GM12878 (cell line): ENCODE results near the gene MRPL28. TPM values are rescaled to one million over a fixed set of nuclear protein-coding genes. Genes with fewer than 3 reads are reported as not detected.

Experiments
- ATAC-seq: fragments of 200-7000 bp; cut with Tn5 transposase; 3 replicates; pipeline ENCODE4 v1.9.1; 2020; ENCODE audit warnings: mild to moderate bottlenecking, moderate library complexity
- BruUV-seq: library from RNA; stranded (reverse); fragments of 400-500 nt; replicated peaks from 2 replicates; lab custom pipeline; 2021; lab: Mats Ljungman, UMichigan
- CTCF ChIA-PET: fragments of 300-600 bp; sonication (Branson Sonifier 250); formaldehyde crosslinking; extraction: SDS; loops from one replicate; lab custom pipeline; 2021; ENCODE audit warnings: inconsistent platforms; lab: Yijun Ruan, JAX
- POLR2A ChIA-PET: fragments of 350-600 bp; formaldehyde crosslinking; extraction: SDS; loops from one replicate; lab custom pipeline; 2021; ENCODE audit warnings: inconsistent platforms; lab: Charles Lee
- RAD21 ChIA-PET: fragments of 300-600 bp; sonication (Branson Sonifier 250); formaldehyde crosslinking; loops from one replicate; lab custom pipeline; 2023; ENCODE audit warnings: antibody characterized with exemption; ENCODE audit not compliant: unreplicated experiment; lab: Charles Lee
- SMC1A ChIA-PET: fragments of 300-600 bp; sonication (Branson Sonifier 250); formaldehyde crosslinking; loops from one replicate; lab custom pipeline; 2023; ENCODE audit not compliant: unreplicated experiment, uncharacterized antibody; lab: Charles Lee
- DNase-seq: peaks from one replicate; pipeline ENCODE4 v3.0.0-alpha.2; 2011; ENCODE audit warnings: low read depth, low spot score
- FAIRE-seq: peaks from 3 replicates; lab custom pipeline; 2011; peaks lifted over from hg19 to GRCh38; lab: Jason Lieb, UNC
- H2AFZ ChIP-seq: 2 replicates; pipeline ENCODE4 v1.6.0; 2011; ENCODE audit warnings: low read depth, low read length, control low read depth; ENCODE audit not compliant: control insufficient read depth
- H3K27ac ChIP-seq: 2 replicates; pipeline ENCODE4 v1.5.1; 2011; ENCODE audit warnings: control low read depth; ENCODE audit not compliant: control insufficient read depth, insufficient read depth
- H3K27me3 ChIP-seq, 2 experiments: replicated peaks in 1 of 2; 2 replicates each; pipeline versions ENCODE4 v1.6.0 to v1.6.1; 2011; ENCODE audit warnings: low read length in 1 of 2; ENCODE audit not compliant: control insufficient read depth in 2 of 2, insufficient read depth in 2 of 2
- H3K36me3 ChIP-seq, 2 experiments: 2 replicates each; pipeline ENCODE4 v1.5.1; 2011; ENCODE audit warnings: low read length in 1 of 2; ENCODE audit not compliant: control insufficient read depth in 2 of 2, insufficient read depth in 2 of 2
- H3K4me1 ChIP-seq: 2 replicates; pipeline ENCODE4 v1.6.1; 2011; ENCODE audit warnings: mild to moderate bottlenecking, low read length, moderate library complexity, mixed read lengths; ENCODE audit not compliant: control insufficient read depth, insufficient read depth
- H3K4me2 ChIP-seq: 2 replicates; pipeline ENCODE4 v1.6.0; 2011; ENCODE audit warnings: control low read depth; ENCODE audit not compliant: control insufficient read depth, insufficient read depth
- H3K4me3 ChIP-seq: fragments of 200-600 bp; sonication (generic); 2 replicates; pipeline ENCODE4 v1.5.1; 2016
- H3K79me2 ChIP-seq: 2 replicates; pipeline ENCODE4 v1.6.0; 2011; ENCODE audit warnings: low read length; ENCODE audit not compliant: control insufficient read depth, insufficient read depth
- H3K9ac ChIP-seq: 2 replicates; pipeline ENCODE4 v1.8.0; 2011; ENCODE audit warnings: low read length, control low read depth, mixed read lengths; ENCODE audit not compliant: control insufficient read depth, insufficient read depth
- H3K9me3 ChIP-seq: replicated peaks from 3 replicates; pipeline ENCODE4 v1.5.1; 2011; ENCODE audit warnings: mild to moderate bottlenecking, low read length; ENCODE audit not compliant: control insufficient read depth, insufficient read depth
- H4K20me1 ChIP-seq: 2 replicates; pipeline ENCODE4 v1.6.0; 2011; ENCODE audit not compliant: control insufficient read depth, insufficient read depth
- BMI1 ChIP-seq: fragments of 450-650 bp; IDR thresholded peaks from 2 replicates; pipeline ENCODE4 v1.6.1; 2016; ENCODE audit warnings: mild to moderate bottlenecking, moderate library complexity, borderline replicate concordance
- CHD4 ChIP-seq: fragments of 200-600 bp; sonication (generic); IDR thresholded peaks from 2 replicates; pipeline ENCODE4 v1.6.1; 2016; ENCODE audit warnings: mild to moderate bottlenecking
- E2F8 ChIP-seq: fragments of 450-650 bp; IDR thresholded peaks from 2 replicates; pipeline ENCODE4 v1.6.1; 2018; ENCODE audit warnings: mild to moderate bottlenecking, low read depth, moderate library complexity; ENCODE audit not compliant: partially characterized antibody
- EGR1 ChIP-seq, 2 experiments: IDR thresholded peaks; 1 replicate in 1 of 2; 2 replicates in 1 of 2; pipeline ENCODE4 v1.6.1; 2011 to 2012; ENCODE audit warnings: low read depth in 2 of 2, low read length in 2 of 2, borderline replicate concordance in 1 of 2, mild to moderate bottlenecking in 1 of 2, moderate library complexity in 1 of 2
- KDM1A ChIP-seq: fragments of 200-600 bp; sonication (generic); IDR thresholded peaks from 2 replicates; pipeline ENCODE4 v1.6.1; 2016; ENCODE audit warnings: borderline replicate concordance
- MAX ChIP-seq: IDR thresholded peaks from 2 replicates; pipeline ENCODE4 v1.6.1; 2012; ENCODE audit warnings: low read depth, low read length, improper control_type of control experiment
- PAX8 ChIP-seq: fragments of 450-650 bp; IDR thresholded peaks from 2 replicates; pipeline ENCODE4 v1.6.1; 2017; ENCODE audit warnings: mild to moderate bottlenecking, moderate library complexity
- POLR2A ChIP-seq: IDR thresholded peaks from 2 replicates; pipeline ENCODE4 v1.6.1; 2011; ENCODE audit warnings: low read depth, mild to moderate bottlenecking, low read length
- RAD51 ChIP-seq: fragments of 450-650 bp; IDR thresholded peaks from 2 replicates; pipeline ENCODE4 v1.6.1; 2016; ENCODE audit warnings: moderate library complexity, mild to moderate bottlenecking, inconsistent platforms
- RELA ChIP-seq: fragments of 450-650 bp; IDR thresholded peaks from 2 replicates; pipeline ENCODE4 v1.8.0; 2014; ENCODE audit warnings: borderline replicate concordance; ENCODE audit not compliant: partially characterized antibody
- RELB ChIP-seq: fragments of 450-650 bp; IDR thresholded peaks from 2 replicates; pipeline ENCODE4 v1.6.1; 2017; ENCODE audit warnings: low read depth, mild to moderate bottlenecking, moderate library complexity
- STAT3 ChIP-seq: IDR thresholded peaks from 2 replicates; pipeline ENCODE4 v1.6.1; 2011; ENCODE audit warnings: low read depth, low read length, improper control_type of control experiment
- TBL1XR1 ChIP-seq: IDR thresholded peaks from 2 replicates; pipeline ENCODE4 v1.6.1; 2012; ENCODE audit warnings: low read depth, low read length, improper control_type of control experiment
- TCF12 ChIP-seq: IDR thresholded peaks from 2 replicates; pipeline ENCODE4 v1.6.1; 2011; ENCODE audit warnings: low read depth, mild to moderate bottlenecking, low read length
- TCF7 ChIP-seq: IDR thresholded peaks from 2 replicates; pipeline ENCODE4 v1.6.1; 2014; ENCODE audit warnings: antibody characterized with exemption, borderline replicate concordance
- USF2 ChIP-seq: IDR thresholded peaks from 2 replicates; pipeline ENCODE4 v1.6.1; 2011; ENCODE audit warnings: low read depth, low read length, improper control_type of control experiment, borderline replicate concordance
- YY1 ChIP-seq: IDR thresholded peaks from 2 replicates; pipeline ENCODE4 v1.6.1; 2011; ENCODE audit warnings: low read depth, mild to moderate bottlenecking, low read length
- ZBED1 ChIP-seq: IDR thresholded peaks from 2 replicates; pipeline ENCODE4 v1.6.1; 2016; ENCODE audit warnings: borderline replicate concordance
- ZSCAN29 ChIP-seq: fragments of 450-650 bp; IDR thresholded peaks from 2 replicates; pipeline ENCODE4 v1.6.1; 2017; ENCODE audit warnings: mild to moderate bottlenecking, moderate library complexity
- WGBS: methylation state at CpG from one replicate; pipeline ENCODE4 v1.1.6; 2016; ENCODE audit warnings: low lambda C conversion rate; ENCODE audit not compliant: insufficient replicate concordance, insufficient coverage; ENCODE audit errors: missing lambda C conversion rate; 5-methylcytosine and 5-hydroxymethylcytosine counted together
- in situ Hi-C: fragments of 300-500 bp; cut with MboI; formaldehyde crosslinking; loops from 9 replicates; pipeline ENCODE4 v1.14.3; 2018; ENCODE audit warnings: mixed read lengths
- intact Hi-C: fragments of 100-400 bp; cut with micrococcal nuclease; formaldehyde crosslinking; loops from one replicate; pipeline ENCODE4 v1.14.2; 2022; ENCODE audit not compliant: unreplicated experiment
- polyA plus RNA-seq, 11 experiments: library from polyadenylated mRNA; depleted of rRNA in 4 of 11; unstranded in 6 of 11; stranded (reverse) in 5 of 11; fragments of >200 nt; fragmentation: Nextera tagmentation in 4 of 11; fragmentation: Illumina TruSeq in 1 of 11; extraction: Ambion mirVana in 4 of 11; extraction: Trizol in 1 of 11; gene quantifications; 1 replicate in 1 of 11; 2 replicates in 10 of 11; pipeline versions ENCODE4 v1.2.1 to v1.2.3, GENCODE V29; 2011 to 2016; ENCODE audit warnings: inconsistent platforms in 2 of 11, missing spikeins in 2 of 11, low read depth in 1 of 11
- total RNA-seq, 4 experiments: library from RNA; depleted of rRNA in 3 of 4; stranded (reverse); fragments of >200 nt in 3 of 4; fragmentation: Illumina TruSeq in 1 of 4; extraction: Trizol in 1 of 4; gene quantifications; 2 replicates each; pipeline versions ENCODE4 v1.2.1 to v1.2.3, GENCODE V29; 2013 to 2021

MRPL28 gene
- total and polyA plus RNA-seq, 10 of the 15 experiments (the other 5 are each of a cell fraction or from before 2014, with no cell fraction given), result 1.6 to 185 (median 110) TPM

GRCh38 chr16:352547-353403 is 17.6 kb downstream of the MRPL28 start, which contains the start of gene AXIN1:
Gene AXIN1, minus strand, starts transcription at chr16:352723. Its CDS starts 5,698 bp downstream, at chr16:347025.
- Histone ChIP-seq H3K4me2 (peak within 1 kb of the TSS; percentile 82), H3K4me1 (peaks cover 20% of the 10 kb centered on the region), H3K9ac (peak within 1 kb of the TSS; percentile 73), H2AFZ (peak within 1 kb of the TSS; percentile 75), H3K27ac (peak within 1 kb of the TSS; percentile 48), H4K20me1 (no peaks in the 10 kb centered on the region), H3K36me3 (no peaks in the 10 kb centered on the region), H3K4me3 (peak within 1 kb of the TSS; percentile 96), H3K79me2 (peaks cover 28% of the 10 kb centered on the region), H3K27me3 (no peaks in the 10 kb centered on the region), H3K9me3 (no peaks in the 10 kb centered on the region)
- POLR2A ChIA-PET, result interaction anchor here (0.5 to 4.8 kb wide), 9 partner anchors 18 to 299 kb away, joined by 3 to 33 read pairs (median 4); partner anchors contain the start of genes FAM234A, MRPL28, PGAP6 and POLR3K
- in situ Hi-C loops (no loop called here), intact Hi-C loops (no loop called here)
- FAIRE-seq (no peak), ATAC-seq (peak; percentile 82), DNase-seq (peak; percentile 64)
- WGBS, result 32% methylated on average over 5 of the region's 113 CpGs
- no TSS peak for BruUV-seq
- SMC1A ChIA-PET, result interaction anchor here (1.8 kb wide), 1 partner anchor 118 kb away, joined by 5 read pairs; the partner anchor contains the start of gene FAM234A
- RAD21 ChIA-PET, result interaction anchor here (0.6 to 1.7 kb wide), 11 partner anchors 10 to 246 kb away, joined by 3 to 13 read pairs (median 4); no protein-coding TSS in a partner anchor
- CTCF ChIA-PET, result interaction anchor here (1.0 kb wide), 1 partner anchor 246 kb away, joined by 3 read pairs; no protein-coding TSS in a partner anchor
- TF ChIP-seq PAX8 (no peak), YY1 (peak; percentile 63; the same call in 1 of the 2 replicates), RELA (no peak), TCF12 (no peak), CHD4 (no peak), STAT3 (no peak), MAX (no peak), TCF7 (no peak), EGR1 (IDR thresholded peaks at IDR 0.05; ENCODE audit: borderline replicate concordance in 1 of 2, low read depth in 2 of 2, low read length in 2 of 2) (peak in 1 of 2 experiments; percentile 91; a peak in 2 of 3 replicates), RELB (no peak), ZBED1 (no peak), KDM1A (no peak), BMI1 (no peak), POLR2A (peak; percentile 79), TBL1XR1 (no peak), USF2 (no peak), ZSCAN29 (no peak), E2F8 (no peak), RAD51 (no peak)
